Stimulated activated CD8-positive, alpha-beta memory T cell treated with anti-CD3 and anti-CD28 coated beads, Interleukin-15, amount 100 ng/mL, for 4 hours (primary cell): ENCODE measurements around the gene COL8A2.

Experiments used
- DNase-seq, 2 donors: peaks; one replicate each; pipeline ENCODE4 v3.0.0-alpha.2; 2020; ENCODE audit warnings: low read depth in 2 of 2

The COL8A2 gene

DNA sequence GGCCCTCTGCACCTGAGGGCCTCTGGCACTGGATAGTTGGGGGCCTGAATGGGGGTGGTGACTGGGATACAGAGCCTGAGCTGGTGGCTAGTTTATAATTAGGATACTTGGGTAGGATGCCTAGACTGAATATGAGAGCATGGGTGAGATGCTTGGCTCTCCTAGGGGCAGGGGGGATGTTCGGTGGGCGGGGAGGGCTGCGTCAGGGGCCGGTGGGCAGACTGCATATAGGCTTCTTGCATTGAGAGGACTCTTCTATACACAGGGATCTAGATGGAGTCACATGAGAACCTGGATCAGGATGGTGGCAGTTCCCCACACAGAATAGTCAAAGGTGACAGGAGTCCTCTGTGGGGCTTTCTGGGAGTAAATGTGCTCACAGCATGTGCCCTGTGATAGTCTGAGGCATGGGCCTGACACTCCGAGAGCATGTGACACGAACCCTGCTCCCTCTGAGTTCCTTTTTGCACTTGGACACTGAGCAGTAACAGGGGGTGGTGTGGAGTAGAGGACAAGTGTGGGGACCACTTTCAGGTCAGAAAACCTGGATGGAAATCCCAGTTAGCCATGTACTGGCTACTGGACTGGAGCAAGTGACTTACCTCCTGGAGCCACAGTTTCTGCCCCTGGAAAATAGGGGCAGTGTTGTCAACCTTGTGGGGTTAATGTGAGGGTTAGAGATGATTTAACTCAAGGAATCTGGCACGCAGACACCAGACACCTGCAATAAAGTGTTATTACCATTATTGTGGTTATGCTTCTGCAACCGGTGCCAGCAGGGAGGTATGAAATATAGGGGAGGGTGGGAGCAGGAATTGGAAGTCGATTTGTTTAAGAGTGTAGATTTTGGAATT is 33.2 kb upstream of the COL8A2 start:
- no peak for DNase-seq

DNA sequence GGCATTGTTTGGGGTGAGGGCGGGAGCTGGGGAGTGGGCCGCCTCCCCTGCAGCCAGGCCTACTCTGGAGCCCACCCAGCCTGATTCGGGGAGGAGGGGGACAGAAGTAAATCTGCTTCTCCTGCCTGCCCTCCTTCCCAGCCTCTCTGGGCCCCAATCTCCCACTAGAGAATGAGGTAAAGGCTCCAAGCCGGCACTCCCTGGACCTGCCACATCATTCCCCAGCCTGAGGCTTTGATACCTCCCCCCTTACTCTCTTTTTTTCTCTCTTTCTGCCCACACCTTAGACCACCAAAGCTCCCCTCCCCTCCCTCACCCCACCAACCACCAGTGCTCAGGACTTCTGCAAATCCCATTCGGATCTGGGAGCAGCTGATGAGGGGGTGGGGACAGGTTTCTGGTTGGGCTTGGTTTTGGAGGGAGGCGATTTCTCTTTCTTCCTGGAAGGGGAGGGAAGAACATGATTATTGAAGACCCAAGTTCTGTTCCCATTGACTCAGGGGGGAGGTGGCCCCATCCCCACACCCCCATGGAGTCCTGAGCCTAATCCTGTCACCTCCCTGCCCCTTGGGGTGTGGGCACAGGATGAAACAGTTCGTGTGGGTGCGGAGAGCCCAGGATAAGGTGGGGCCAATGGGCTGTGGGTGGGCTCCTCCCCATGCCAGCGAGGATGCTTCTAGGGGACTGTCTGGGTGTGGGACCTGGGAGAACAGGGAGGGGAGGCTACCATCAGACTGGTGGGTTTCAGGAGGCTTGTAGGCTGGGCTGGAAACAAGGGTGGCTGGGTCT is 32.3 kb upstream of the COL8A2 start:
- no peak for DNase-seq

DNA sequence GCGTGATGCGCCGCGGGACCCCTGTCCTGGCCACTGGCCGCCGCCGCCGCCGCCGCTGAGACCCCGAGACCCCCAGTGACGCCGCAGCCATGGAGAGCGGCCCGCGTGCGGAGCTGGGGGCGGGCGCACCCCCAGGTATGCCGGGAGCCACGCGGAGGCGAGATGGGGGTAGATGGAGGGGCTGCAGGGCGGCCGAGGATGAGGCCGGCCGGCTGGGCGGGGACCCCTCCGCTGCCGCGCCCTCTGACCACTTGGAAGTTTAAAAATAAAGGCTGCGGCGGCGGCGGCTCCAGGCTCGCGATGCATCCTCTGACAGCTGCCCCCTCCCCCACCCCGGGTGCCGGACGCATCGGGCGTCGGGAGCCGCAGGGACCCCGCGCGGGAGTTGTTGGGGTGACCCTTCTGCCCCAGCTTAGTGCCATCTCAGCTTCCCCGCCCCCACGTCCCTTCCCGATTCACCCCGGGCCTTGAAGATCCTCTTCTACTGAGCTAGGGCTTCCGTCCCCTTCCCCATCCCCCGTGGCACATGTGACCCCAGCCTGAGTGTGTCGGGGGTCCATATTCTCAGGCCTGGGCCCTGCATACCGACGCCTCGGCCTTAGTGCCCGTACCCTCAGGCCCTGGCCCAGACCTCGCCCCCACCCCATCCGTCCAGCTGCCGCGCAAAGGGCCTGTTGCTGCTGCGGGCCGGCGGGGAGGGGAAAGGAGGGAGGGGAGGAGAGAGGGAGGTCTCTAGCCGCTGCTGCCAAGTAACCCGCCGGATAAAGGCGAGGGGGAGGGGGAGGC is 31.5 kb upstream of the COL8A2 start:
- peak in 1 of 2 donors; percentile 32 for DNase-seq

DNA sequence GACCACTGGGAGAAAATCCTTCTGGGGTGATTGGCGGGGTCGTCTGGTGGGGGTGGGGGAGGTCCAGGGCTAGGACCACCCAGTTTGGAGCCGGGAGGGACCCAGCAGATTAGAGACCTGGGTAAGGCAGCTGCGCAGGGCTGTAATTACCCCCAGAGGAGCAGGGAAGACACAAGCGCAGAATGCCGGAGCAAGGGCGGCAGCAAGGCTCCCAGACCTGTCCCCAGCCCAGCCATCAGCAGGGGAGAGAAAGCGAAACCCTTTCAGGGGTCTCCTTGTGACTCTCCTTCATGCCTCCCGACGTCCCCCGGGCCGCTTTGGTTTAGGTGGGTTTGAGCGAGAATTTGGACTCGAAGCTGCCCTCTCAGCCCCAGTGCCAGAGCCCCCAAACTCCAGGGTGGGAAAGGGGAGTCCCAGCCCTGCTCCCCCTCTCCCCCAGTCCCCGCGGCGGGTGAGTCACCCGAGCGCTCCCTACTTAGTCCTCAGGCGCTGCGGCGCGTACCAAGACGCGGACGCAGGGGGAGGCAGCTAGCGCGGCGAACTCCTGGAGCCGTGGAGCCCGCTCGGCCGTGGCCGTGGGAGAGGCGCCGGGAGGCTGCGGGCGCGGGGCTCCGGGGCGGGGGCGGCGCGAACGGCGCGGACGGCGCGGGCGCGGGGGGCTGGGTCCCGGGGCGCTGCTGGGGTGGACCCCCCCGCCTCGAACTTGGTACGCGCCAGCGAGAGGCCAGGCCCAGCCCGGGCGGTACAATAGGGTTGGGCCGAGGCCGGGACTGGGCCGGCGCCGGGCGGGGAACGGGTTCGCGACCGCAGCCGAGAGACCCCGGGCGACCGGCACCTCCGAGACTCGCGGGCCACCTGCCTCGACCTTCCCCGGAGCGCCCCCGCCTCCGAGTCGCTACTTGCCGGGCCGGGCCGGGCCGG is 30.6 kb upstream of the COL8A2 start, which contains the start of gene MAP7D1:
Gene MAP7D1, plus strand, starts transcription at position 753 of the 921 bp plus-strand sequence. CDS start 258 bp downstream, outside the sequence.
- DNase-seq: peak; percentile 69 to 74

DNA sequence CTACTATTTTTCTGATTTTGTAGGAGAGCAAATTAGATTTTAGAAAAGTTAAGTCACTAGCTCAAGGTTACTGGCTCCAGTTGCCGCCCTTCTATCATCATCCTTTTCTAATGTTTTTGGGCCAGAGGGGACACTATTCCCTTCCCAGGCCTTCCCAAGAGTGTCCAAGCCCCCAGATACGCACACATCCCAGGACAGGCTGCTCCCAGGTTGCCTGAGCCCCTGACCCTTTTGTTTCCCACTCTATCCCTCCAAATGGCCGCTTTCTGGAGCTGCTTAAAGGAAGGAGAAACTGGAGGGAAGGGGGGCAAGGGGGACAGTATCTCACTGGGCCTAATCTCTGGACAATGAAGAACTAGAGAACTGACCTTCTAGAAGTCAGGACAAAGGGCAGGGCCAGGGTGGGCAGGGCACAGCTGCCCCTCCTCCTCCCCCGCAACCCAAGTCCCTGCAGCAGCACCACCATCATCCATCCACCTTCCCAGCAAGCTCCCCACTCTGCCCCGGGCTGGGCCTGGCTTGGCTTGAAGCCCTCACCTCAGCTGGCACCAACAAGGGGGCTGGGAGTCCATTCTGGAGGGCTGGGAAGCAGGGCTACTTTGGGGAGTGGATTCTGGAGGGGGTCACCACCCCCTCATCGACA is 29.9 kb upstream of the COL8A2 start:
- no peak for DNase-seq

DNA sequence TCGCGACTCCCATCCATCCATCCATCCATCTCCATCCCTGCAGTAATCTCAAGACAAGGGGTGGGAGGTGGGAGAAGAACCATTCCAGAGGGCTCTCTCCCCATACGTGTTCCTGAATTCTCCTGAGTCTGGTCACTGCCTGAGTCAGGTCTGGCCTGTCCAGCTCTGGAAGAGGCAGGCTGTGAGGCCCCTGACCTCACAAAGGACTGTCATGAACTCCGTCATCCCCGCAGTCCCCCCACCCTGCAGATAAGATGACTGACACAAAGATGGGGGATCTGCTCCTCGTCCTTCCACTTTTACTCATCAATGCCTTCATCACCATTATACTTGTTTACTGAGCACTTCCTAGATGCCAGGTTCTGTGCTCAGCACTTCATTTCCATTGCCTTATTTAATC is 29.3 kb upstream of the COL8A2 start:
- no peak for DNase-seq

DNA sequence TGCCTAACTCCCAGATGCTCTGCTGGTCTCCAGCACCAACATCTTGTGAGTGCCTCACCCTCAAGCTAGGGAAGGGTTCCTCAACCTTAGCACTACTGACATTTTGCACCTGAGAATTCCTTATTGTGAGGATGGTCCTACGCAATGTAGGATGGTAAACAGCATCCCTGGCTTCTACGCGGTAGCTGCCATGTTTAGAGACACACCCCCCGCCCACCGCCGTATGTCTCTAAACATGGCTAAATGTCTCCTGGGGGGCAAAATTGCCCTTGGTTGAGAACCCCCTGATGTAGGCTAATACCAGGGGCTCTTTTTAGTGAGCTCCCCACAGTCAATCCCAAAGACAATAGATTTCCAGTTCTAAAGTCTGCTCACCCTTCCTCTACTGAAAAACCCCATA is 28.5 kb upstream of the COL8A2 start:
- DNase-seq: no peak

DNA sequence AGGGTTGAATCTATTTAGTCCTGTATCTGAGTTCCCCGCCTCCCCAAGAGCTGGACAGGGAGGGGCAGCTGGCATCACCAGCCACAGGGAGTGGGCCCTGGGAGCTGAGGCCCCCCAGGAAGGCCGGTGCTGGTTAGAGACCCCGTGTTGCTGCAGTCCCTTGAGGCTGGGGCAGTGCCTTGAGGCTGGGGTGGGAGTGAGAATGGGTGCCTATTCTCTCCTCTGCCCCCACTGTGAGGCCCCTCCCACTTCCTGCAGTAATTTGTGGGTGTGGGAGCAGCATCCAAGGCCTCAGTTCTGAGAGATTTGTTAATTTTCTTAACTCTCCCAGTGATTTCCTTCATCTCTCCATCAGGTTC is 26.8 kb upstream of the COL8A2 start:
- DNase-seq: peak in 1 of 2 donors; percentile 43

DNA sequence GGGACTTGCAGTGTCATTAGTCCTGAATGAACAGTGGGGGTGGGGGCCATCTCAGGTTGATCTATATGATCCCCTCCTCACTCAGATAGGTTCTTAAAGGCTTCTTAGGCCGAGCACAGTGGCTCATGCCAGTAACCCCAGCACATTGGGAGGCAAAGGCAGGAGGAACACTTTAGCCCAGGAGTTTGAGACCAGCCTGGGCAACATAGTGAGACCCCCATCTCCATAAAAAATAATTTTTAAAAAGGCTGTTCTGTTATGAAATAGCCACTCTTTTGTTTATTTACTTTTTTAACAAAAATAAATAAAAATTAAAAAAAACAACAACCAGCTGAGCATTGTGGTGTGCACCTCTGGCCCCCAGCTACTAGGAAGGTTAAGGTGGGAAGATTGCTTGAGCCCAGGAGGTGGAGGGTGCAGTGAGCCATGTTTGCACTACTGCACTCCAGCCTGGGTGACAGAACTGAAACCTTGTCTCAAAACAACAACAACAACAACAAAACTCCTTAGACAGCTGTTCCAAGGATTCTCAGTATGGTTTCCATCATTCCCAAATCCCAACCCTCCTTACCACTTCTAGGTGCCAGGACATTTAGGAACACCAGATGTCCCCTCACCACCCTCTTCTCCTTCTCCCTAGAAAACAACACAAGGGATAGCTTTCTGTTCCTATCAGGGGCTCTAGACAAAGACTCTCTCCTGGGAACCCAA is 26.3 kb upstream of the COL8A2 start:
- DNase-seq: no peak

DNA sequence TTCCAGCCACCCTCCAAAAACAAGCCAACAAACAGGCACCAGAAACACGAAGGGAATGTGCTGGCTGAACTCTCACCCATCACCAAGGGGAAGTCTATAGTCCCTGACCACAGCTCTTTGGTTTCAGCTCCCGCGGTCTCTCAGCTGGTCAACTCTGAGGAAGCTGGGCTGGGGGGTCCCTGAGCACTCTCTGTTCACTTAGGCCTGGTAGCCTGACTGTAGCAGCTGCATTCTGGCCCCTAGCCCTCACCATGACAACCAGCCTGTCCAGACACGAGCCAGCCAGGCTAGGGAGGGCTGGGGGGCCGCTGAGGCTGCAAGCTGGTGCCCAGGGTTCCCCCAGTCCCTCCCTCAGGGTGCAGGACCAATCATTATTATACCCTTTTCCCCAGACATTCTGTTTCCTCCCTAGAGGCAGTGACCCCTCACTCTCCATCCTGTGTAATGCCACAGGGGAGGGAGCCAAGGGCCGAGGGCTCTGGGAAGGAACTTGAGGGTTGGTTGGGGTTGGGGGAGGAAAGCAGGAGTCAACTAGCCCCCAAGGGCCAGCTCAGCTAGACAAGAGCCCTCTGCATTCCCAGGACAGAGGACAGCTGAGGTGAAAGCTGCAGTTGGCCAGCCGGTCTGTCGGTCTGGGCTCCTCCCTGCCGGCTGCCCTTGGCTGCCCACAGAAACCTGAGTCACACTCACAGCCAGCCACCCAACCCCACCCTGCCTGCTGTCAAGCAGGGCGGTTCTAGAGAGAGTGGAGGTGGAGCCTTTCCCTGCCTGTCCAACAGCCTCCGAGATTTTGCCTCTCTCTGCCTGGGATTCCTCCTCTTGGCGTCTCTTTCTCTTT is 25.5 kb upstream of the COL8A2 start:
- peak; percentile 50 to 52 for DNase-seq

DNA sequence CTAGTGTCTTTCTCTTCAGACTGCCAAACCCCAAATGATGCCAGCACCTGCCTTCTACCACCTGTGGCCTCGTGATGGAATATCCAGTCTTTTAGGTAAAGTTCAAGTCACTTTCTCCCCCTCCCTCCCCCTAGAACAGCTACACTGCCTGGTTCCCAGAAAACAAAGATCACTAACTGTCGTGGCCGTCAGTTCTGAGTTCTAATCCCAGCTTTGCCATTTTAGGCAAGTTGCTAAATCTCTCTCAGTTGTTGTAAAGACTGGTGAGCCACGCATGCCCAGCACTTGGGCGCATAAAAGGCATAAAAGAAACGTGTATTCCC is 24.9 kb upstream of the COL8A2 start:
- no peak for DNase-seq

DNA sequence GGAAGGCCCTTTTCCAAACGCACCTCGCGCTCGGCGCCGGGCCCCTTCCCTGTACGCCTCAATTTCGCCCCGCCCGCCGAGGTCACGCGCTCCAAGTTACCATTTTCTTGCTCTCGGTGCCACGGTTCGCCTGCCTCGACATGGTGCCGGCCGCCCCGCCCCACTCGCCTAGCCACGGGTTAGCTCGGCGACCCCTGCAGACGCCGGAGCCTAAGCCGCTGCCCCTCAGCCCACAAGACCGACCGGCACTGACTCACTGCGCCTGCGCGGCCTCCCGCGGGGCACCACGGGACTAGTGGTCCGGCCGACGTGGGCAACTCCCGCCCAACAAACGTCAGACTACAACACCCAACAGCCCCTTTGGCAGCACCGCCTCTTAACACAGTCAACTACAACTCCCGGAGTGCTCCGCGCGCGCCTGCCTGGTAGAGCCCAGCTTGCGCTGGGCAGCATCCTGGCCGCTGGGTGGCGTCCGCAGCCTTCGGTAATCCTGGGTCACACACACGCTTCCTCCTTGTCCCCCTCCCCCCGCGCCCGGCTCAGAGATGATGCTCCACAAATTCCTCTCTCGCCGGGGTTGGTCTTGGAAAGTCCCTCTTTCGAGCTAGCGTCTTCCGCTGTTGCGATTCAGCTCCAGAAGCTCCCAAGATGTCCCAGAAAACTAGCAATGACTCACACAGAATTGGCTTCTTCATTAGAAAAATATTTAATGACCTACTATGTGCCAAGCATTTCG is 24.4 kb upstream of the COL8A2 start, which contains the start of gene TRAPPC3:
Gene TRAPPC3, minus strand, starts transcription at position 250 of the 736 bp plus-strand sequence. Its CDS starts 108 bp downstream, at position 142.
- peak; percentile 99 for DNase-seq

DNA sequence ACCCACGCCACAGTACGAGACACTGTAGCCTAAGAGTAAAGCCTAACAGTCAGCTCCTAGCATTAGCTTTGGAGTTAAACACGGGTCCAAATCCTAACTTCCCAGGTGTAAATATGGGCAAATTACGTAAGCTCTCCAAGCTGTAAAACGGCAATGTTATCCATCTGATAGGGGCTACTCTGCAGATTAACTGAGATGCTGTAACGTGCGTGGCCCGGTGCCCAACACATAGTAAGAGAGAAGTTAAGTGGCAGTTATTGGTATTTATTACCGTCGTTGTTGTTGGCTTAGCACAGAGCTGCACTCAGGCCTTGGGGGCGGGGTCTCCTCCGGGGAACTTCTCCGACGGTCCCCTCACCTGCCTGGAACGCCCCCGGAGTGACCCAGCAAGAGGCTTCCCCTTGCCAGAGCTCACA is 23.8 kb upstream of the COL8A2 start:
- no peak for DNase-seq

DNA sequence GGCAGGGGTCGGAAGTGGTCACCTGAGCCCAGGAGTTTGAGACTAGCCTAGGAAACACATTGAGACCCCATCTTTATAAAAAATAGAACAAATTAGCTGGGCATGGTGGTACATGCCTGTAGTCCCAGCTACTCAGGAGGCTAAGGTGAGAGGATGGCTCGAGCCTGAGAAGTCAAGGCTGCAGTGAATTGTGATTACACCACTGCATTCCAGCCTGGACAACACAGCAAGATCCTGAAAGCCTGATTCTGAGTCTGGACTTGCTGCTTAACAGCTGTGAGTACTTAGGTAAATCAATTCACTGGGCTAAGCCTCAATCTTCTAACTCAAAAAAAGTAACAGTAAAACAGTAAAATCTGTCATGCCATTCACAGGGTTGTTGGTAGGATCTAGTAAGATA is 19.4 kb upstream of the COL8A2 start:
- DNase-seq: no peak

DNA sequence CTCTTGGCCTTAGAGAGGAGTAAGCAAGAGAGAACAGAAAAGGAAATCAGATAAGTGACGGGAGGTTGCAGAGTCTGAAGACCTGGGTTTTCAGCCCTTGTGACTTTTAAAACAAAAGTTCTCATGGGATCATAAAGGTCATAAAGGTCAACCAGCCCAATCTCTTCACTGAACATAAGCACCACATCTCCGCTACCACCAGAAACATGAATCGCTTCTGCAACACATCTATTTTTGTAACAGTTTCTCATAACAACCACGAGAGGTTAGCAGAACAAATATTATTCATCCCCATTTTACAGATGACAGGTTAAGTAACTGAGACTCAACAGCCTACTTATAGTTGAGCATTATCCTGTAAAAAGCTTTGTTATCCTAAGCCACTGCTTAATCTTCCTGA is 18.4 kb upstream of the COL8A2 start:
- no peak for DNase-seq

DNA sequence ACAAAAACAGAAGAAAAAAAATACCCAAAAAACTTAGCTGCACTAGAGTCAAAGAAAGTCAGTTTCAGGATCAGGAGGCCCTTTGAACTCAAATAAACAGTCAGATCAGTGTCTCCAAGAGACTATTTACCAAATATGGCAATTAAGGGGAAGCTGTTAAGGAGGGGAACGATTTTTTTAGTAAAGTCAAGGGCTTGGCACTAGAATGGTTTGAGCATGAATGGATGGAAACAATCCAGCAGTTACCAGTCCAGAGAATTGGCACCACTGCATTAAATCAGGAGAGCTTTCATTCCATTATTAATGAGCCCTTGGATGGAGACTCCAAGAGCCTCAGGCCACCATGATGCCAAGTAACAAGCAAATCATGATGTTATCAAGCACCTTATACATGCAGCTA is 17.1 kb upstream of the COL8A2 start:
- no peak for DNase-seq

DNA sequence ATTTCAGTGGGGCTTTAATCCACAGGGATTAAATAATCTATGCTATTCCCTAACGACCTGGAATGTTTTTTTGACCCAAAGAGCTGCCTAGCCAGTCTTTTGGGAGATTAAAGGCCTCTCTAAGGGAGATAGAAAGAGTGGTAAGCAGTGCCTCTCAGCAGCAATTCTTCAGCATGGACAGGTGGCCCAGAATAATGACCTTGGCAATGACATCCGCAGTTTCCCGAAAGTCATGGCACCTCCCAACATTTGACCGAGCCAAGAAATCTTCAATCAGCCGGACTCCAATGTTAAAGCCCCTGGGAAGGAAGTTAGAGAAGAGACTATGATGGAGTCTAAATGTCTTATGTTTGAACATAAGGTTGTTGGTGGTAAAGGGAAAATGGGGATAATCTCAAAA is 14.5 kb upstream of the COL8A2 start:
- no peak for DNase-seq

DNA sequence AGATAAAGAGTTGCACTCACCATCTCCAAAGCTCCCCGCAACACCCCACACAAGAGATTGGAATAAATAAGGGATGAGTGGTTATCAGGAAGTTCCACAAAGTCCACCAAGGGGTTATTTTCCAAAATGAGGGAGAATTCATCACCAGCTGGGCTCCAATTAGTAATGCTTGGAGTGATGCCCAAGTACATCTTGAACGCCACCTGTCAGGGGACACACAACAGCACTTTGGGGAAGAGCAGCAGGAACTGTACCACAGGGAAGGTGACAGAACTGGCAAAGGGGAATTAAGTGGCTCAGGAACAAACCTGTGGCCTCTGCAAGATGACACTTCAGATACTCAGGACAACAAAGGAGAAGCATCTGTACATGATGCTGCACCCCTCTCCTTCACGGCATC is 12.8 kb upstream of the COL8A2 start:
- no peak for DNase-seq
